Bronchus fibroblast of lung (primary cell): ENCODE data around the gene TMEM109. TPM values are rescaled to one million over a fixed set of nuclear protein-coding genes. Genes with fewer than 3 reads are reported as not detected.

Experiments used
- total RNA-seq: library from RNA; depleted of rRNA; stranded (reverse); fragments of >200 nt; gene quantifications from 2 replicates; pipeline ENCODE4 v1.2.3, GENCODE V29; 2015

Gene TMEM109, protein sequence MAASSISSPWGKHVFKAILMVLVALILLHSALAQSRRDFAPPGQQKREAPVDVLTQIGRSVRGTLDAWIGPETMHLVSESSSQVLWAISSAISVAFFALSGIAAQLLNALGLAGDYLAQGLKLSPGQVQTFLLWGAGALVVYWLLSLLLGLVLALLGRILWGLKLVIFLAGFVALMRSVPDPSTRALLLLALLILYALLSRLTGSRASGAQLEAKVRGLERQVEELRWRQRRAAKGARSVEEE
- total RNA-seq: 96.5 and 123 TPM in 2 replicates

DNA sequence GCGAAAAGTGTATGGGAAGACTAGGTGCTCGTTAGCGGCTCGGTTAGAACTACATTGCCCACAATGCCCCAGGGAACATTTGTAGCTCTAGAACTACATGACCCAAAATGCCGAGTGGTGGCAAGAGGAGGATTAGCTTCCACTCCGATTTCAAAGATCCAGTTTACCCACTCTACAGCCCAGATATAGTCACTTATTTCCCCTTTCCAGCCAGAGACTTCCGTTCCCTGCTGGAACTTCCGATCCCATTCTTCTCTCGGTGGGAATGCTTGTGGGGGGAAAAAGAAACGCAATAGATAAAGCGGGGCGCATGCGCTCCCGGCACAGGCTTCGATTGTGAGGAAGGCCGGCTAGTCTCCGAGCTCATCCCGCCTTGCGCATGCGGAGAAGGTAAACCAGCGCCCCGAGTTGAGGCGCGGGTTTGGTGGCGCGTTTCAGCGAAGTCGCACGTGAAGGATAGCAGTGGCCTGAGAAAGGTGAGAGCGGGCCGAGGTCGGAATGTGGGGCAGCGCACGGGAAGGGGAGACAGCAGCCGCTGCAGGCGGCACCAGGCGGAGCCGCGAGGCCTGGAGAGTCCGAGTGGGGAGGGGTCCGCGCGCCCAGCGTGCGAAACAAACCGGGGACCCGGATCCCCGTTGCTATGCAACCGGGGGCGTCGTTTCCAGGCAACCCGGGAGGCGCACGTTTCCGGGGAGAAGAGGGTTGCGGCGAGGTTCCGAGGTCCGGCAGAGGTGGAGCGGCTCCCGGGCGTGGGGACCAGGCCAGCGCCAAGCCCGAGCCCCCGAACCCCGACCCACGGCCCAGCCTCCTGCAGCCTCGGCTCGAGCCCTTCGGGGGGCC lies at the start of gene TMEM109:
Gene TMEM109 (plus strand): TSS at position 366 of the 840 bp plus-strand sequence. CDS start 5,536 bp downstream, outside the sequence.

GRCh38 chr11:60866911-60867870 lies 46.8 kb upstream of the TMEM109 start, which contains the start of gene ZP1:
Gene ZP1 (plus strand): TSS chr11:60867542. CDS start chr11:60867562, 20 bp downstream.

GRCh38 chr11:60906132-60906972 lies 7.6 kb upstream of the TMEM109 start, which contains the start of gene PRPF19:
Gene PRPF19 (minus strand): TSS chr11:60906585. CDS start chr11:60906382, 203 bp downstream.

GRCh38 chr11:60924110-60924905 lies 10.3 kb downstream of the TMEM109 start, which contains the start of gene TMEM132A:
Gene TMEM132A (plus strand): TSS chr11:60924460. CDS start chr11:60924634, 174 bp downstream.

DNA sequence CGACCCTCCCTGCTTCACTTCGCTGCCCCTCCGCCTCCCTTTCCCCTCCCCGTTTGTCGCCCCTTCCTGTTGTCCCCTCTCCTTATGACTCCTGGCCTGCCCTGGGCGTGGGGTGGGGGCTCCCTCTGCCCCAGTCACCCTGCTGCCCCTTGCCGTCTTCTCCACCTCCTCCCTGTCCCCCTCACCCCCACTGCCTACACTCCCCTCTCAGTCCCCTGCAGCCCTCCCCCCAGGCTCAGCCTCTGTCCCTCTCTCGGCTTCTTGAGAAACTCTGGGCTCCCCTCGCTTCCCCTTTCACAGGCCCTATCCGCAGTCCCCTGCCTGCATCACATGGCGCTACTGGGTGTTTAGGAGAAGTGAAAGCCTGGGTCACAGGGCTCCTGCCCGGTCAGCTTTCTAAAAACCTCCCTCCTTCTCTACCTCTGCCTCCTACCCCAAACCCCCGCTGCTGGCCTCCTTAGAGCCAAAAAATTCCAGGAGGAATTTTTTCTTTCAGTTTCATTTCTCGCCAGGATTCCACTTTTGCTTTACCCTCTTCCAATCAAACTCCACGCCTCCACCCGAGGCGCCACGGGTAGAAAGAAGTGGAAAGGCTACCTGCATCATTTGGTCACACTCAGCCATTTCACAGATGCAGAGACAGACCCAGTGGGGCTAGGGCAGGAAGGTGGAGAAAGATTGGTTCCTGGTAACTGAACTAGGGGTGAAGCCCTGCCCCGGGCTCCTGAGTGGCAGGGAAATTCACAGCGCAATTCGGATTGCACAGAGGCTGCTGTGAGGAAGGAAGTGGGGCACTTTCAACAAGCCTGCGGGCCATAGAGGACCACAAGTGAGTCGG lies 38.2 kb downstream of the TMEM109 start, which contains the start of gene SLC15A3:
Gene SLC15A3 (minus strand): TSS at position 273 of the 838 bp plus-strand sequence. CDS start 625 bp downstream, outside the sequence.

GRCh38 chr11:60971520-60971919 lies 57.6 kb downstream of the TMEM109 start, which contains the start of gene CD6:
Gene CD6 (plus strand): TSS chr11:60971680. CDS start chr11:60971866, 186 bp downstream.

Other genes starting within 250 kb of the TMEM109 start
- not detected in 2 replicates for gene MS4A8, start 214.5 kb upstream of the TMEM109 start, total RNA-seq
- gene MS4A18, start 189.4 kb upstream of the TMEM109 start, total RNA-seq: not detected in 2 replicates
- not detected in 2 replicates for gene MS4A15, start 157.3 kb upstream of the TMEM109 start, total RNA-seq
- not detected in 2 replicates for gene MS4A10, start 128.8 kb upstream of the TMEM109 start, total RNA-seq
- 33.6 and 37.3 TPM in 2 replicates for gene CCDC86, start 72.0 kb upstream of the TMEM109 start, total RNA-seq
- 1.3 and 1.6 TPM in 2 replicates for gene PTGDR2, start 58.2 kb upstream of the TMEM109 start, total RNA-seq
- 0.30 and 0.50 TPM in 2 replicates for gene ZP1, start 46.6 kb upstream of the TMEM109 start, total RNA-seq
- gene PRPF19, start 7.6 kb upstream of the TMEM109 start, total RNA-seq: 102 and 106 TPM in 2 replicates
- 69.7 and 84.6 TPM in 2 replicates for gene TMEM132A, start 10.3 kb downstream of the TMEM109 start, total RNA-seq
- 1.3 and 3.4 TPM in 2 replicates for gene SLC15A3, start 38.0 kb downstream of the TMEM109 start, total RNA-seq
- gene CD6, start 57.5 kb downstream of the TMEM109 start, total RNA-seq: not detected in 2 replicates
- gene CD5, start 188.3 kb downstream of the TMEM109 start, total RNA-seq: not detected in 2 replicates
- gene VPS37C, start 247.3 kb downstream of the TMEM109 start, total RNA-seq: 14.3 and 15.6 TPM in 2 replicates